Activated T-cell treated with anti-CD3 and anti-CD28 coated beads, Interleukin-2, amount 50 U/mL, for 72 hours (primary cell): ENCODE measurements around the gene S100A8. TPM values are rescaled to one million over a fixed set of nuclear protein-coding genes. Genes with fewer than 3 reads are reported as not detected.
"Not testable (repeated sequence)": the region's sequence is repeated elsewhere in the genome, so short reads cannot be mapped to it uniquely, and the experiment has no call there.

Experiments used
- ATAC-seq, 2 donors: fragments of 150-1000 bp; cut with Tn5 transposase; replicated peaks in 1 of 2; 2 replicates each; pipeline ENCODE4 v1.10.0; 2021; ENCODE audit warnings: moderate library complexity in 2 of 2, mild to moderate bottlenecking in 1 of 2
- DNase-seq, 2 donors: peaks; one replicate each; pipeline ENCODE4 v3.0.0; 2021 to 2022; ENCODE audit warnings: mixed read lengths in 1 of 2
- H3K27ac Mint-ChIP-seq: one replicate; pipeline ENCODE4 v1.8.0; 2022; ENCODE audit warnings: mild to moderate bottlenecking, moderate library complexity, mixed read lengths
- H3K27me3 Mint-ChIP-seq: one replicate; pipeline ENCODE4 v1.8.0; 2022; ENCODE audit warnings: low read depth, mixed read lengths
- H3K36me3 Mint-ChIP-seq, 2 donors: one replicate each; pipeline ENCODE4 v1.8.0; 2022; ENCODE audit warnings: mixed read lengths in 2 of 2, mild to moderate bottlenecking in 1 of 2; ENCODE audit not compliant: insufficient read depth in 2 of 2
- H3K4me1 Mint-ChIP-seq: one replicate; pipeline ENCODE4 v1.8.0; 2022; ENCODE audit warnings: low read depth, mixed read lengths
- H3K4me3 Mint-ChIP-seq, 2 donors: one replicate each; pipeline ENCODE4 v1.8.0; 2022; ENCODE audit warnings: mild to moderate bottlenecking in 2 of 2, mixed read lengths in 2 of 2, moderate library complexity in 2 of 2
- H3K9me3 Mint-ChIP-seq, 2 donors: one replicate each; pipeline ENCODE4 v1.8.0; 2022; ENCODE audit warnings: mixed read lengths in 2 of 2
- total RNA-seq, 2 donors: library from RNA; stranded (reverse); gene quantifications; one replicate each; pipeline ENCODE4 v1.2.3, GENCODE V29; 2022

Gene S100A8
- total RNA-seq, 2 donors from 2014 or later, result not detected

DNA sequence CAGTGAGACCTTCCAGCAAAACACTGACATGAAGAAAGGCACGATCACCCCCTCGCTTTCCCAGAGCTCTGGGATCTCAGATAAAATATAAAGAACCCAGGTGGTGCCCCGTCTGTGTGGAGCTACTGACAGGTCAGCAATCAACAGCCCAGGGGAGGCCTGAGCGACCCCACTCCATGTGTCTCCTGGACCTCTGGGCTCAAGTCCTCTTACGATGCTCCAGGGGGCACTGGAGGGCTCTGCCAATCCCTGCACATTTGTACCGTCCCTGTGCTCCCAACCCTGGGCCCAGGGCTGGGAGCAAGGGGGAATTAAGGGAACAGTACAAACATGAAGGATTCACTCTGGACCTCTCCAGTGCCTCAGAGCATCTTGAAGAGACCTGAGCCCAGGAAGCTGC is 37.9 kb upstream of the S100A8 start:
- DNase-seq (no peak), ATAC-seq (no peak)
- H3K9me3 Mint-ChIP-seq, result no peaks in the 10 kb centered on the region
- no peaks in the 10 kb centered on the region for H3K4me1 Mint-ChIP-seq
- H3K4me3 Mint-ChIP-seq, result no peak overlapping the region
- peaks cover 7% of the 10 kb centered on the region for H3K27me3 Mint-ChIP-seq
- H3K36me3 Mint-ChIP-seq, result no peaks in the 10 kb centered on the region
- H3K27ac Mint-ChIP-seq, result no peak overlapping the region

- Mint-ChIP-seq H3K27me3 (peaks cover 7% of the 10 kb centered on the region), H3K9me3 (peaks cover 0 to 2% of the 10 kb centered on the region in 2 donors), H3K27ac (no peak overlapping the region), H3K36me3 (no peaks in the 10 kb centered on the region), H3K4me3 (no peak overlapping the region), H3K4me1 (no peaks in the 10 kb centered on the region)
- ATAC-seq (no peak), DNase-seq (no peak)
These were observed 37.3 kb upstream of the S100A8 start for GRCh38 chr1:153428073-153428638.

GRCh38 chr1:153426809-153427208 is 35.9 kb upstream of the S100A8 start:
- Mint-ChIP-seq H3K9me3 (peaks cover 0 to 2% of the 10 kb centered on the region in 2 donors), H3K36me3 (no peaks in the 10 kb centered on the region), H3K27me3 (peaks cover 7% of the 10 kb centered on the region), H3K27ac (no peak overlapping the region), H3K4me3 (no peak overlapping the region), H3K4me1 (no peaks in the 10 kb centered on the region)
- DNase-seq (no peak), ATAC-seq (no peak)

GRCh38 chr1:153422450-153423068 is 31.7 kb upstream of the S100A8 start:
- no peak overlapping the region for H3K27ac Mint-ChIP-seq
- ATAC-seq, result no peak
- no peak overlapping the region for H3K4me3 Mint-ChIP-seq
- H3K4me1 Mint-ChIP-seq, result no peaks in the 10 kb centered on the region
- DNase-seq, result peak; percentile 67 to 68
- peaks cover 17% of the 10 kb centered on the region for H3K27me3 Mint-ChIP-seq
- H3K9me3 Mint-ChIP-seq, result peaks cover 0 to 2% of the 10 kb centered on the region in 2 donors
- H3K36me3 Mint-ChIP-seq, result no peaks in the 10 kb centered on the region

GRCh38 chr1:153420306-153420705 is 29.4 kb upstream of the S100A8 start:
- Mint-ChIP-seq H3K27ac (no peak overlapping the region), H3K27me3 (peaks cover 18% of the 10 kb centered on the region), H3K36me3 (no peaks in the 10 kb centered on the region), H3K4me3 (no peak overlapping the region), H3K4me1 (no peaks in the 10 kb centered on the region), H3K9me3 (peaks cover 0 to 2% of the 10 kb centered on the region in 2 donors)
- DNase-seq, result no peak
- no peak for ATAC-seq

GRCh38 chr1:153419436-153419793 is 28.5 kb upstream of the S100A8 start:
- DNase-seq, H3K27ac Mint-ChIP-seq, H3K36me3 Mint-ChIP-seq, ATAC-seq, H3K4me3 Mint-ChIP-seq, H3K9me3 Mint-ChIP-seq, H3K4me1 Mint-ChIP-seq: not testable (repeated sequence)
- peaks cover 18% of the 10 kb centered on the region for H3K27me3 Mint-ChIP-seq

GRCh38 chr1:153418758-153419435 is 28.0 kb upstream of the S100A8 start:
- H3K27me3 Mint-ChIP-seq, result peaks cover 18% of the 10 kb centered on the region
- not testable (repeated sequence) for H3K27ac Mint-ChIP-seq, H3K4me3 Mint-ChIP-seq, H3K36me3 Mint-ChIP-seq, H3K4me1 Mint-ChIP-seq, H3K9me3 Mint-ChIP-seq, DNase-seq, ATAC-seq

GRCh38 chr1:153417136-153417888 is 26.4 kb upstream of the S100A8 start:
- no peaks in the 10 kb centered on the region for H3K9me3 Mint-ChIP-seq
- H3K27me3 Mint-ChIP-seq, result peaks cover 18% of the 10 kb centered on the region
- no peak overlapping the region for H3K27ac Mint-ChIP-seq
- no peak for ATAC-seq
- H3K36me3 Mint-ChIP-seq, result no peaks in the 10 kb centered on the region
- no peak for DNase-seq
- no peaks in the 10 kb centered on the region for H3K4me1 Mint-ChIP-seq
- H3K4me3 Mint-ChIP-seq, result no peak overlapping the region

DNA sequence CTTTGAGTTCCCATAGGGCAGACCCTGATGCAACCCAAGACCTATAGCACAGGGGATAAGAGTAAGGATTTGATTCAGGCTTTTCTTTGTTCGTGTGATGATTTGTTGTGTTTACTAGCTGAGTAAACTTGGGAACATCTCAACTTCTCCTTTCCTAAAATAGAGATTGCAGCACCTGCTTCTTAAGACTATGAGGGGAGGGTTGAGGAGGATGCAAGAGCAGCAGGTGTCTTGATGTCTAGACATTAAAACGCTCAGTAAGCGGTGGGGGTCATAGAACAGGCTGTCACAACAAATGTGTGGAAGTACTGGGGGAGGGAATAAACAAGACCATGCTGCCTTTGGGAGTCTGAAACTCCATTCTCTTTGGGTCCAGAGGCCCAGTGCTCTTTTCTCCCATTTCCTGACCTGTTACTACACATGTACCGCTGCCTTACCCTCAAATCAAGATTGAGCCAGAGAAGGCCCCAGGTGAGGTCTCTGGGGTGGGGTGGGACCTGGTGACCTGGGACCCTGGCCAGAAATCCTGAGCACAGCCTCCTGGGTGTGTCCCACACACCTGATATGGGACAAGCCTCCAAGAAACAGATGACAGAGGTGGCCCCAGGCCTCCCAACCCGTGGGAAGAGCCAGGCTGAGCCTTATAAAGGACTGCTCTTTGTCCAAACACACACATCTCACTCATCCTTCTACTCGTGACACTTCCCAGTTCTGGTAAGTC is 25.1 kb upstream of the S100A8 start, which contains the start of gene S100A7A:
Gene S100A7A, plus strand, starts transcription at position 671 of the 721 bp plus-strand sequence. CDS start 1,563 bp downstream, outside the sequence.
- Mint-ChIP-seq H3K27ac (no peak within 1 kb of the TSS), H3K4me3 (no peak within 1 kb of the TSS), H3K36me3 (no peaks in the 10 kb centered on the region), H3K4me1 (no peaks in the 10 kb centered on the region), H3K27me3 (peaks cover 23% of the 10 kb centered on the region), H3K9me3 (peaks cover 0 to 1% of the 10 kb centered on the region in 2 donors)
- no peak for DNase-seq
- no peak for ATAC-seq

GRCh38 chr1:153413961-153414360 is 23.1 kb upstream of the S100A8 start:
- H3K27ac Mint-ChIP-seq, H3K4me3 Mint-ChIP-seq, ATAC-seq, DNase-seq, H3K9me3 Mint-ChIP-seq, H3K4me1 Mint-ChIP-seq, H3K36me3 Mint-ChIP-seq: not testable (repeated sequence)
- peaks cover 29% of the 10 kb centered on the region for H3K27me3 Mint-ChIP-seq

GRCh38 chr1:153407274-153407673 is 16.4 kb upstream of the S100A8 start:
- not testable (repeated sequence) for ATAC-seq, H3K36me3 Mint-ChIP-seq, DNase-seq, H3K9me3 Mint-ChIP-seq, H3K4me3 Mint-ChIP-seq, H3K4me1 Mint-ChIP-seq, H3K27ac Mint-ChIP-seq
- peaks cover 25% of the 10 kb centered on the region for H3K27me3 Mint-ChIP-seq

GRCh38 chr1:153405825-153406599 is 15.1 kb upstream of the S100A8 start:
- DNase-seq, H3K9me3 Mint-ChIP-seq, H3K27ac Mint-ChIP-seq, H3K36me3 Mint-ChIP-seq, H3K4me1 Mint-ChIP-seq, ATAC-seq, H3K4me3 Mint-ChIP-seq: not testable (repeated sequence)
- peaks cover 16% of the 10 kb centered on the region for H3K27me3 Mint-ChIP-seq
